GM18498 (cell line): ENCODE results near the gene OASL.
"Not testable (repeated sequence)": the region's sequence is repeated elsewhere in the genome, so short reads cannot be mapped to it uniquely, and the experiment has no call there.

ENCODE experiments used
- ATAC-seq: cut with Tn5 transposase; IDR thresholded peaks from one replicate; pipeline ENCODE4 v1.9.1; 2021; ENCODE audit warnings: mild to moderate bottlenecking, moderate library complexity; ENCODE audit not compliant: unreplicated experiment

Gene OASL

GRCh38 chr12:121038861-121039668 lies at the start of gene OASL:
Gene OASL, minus strand, starts transcription at chr12:121039246. Its CDS starts 275 bp downstream, at chr12:121038971.
- peak; percentile 87 for ATAC-seq

DNA sequence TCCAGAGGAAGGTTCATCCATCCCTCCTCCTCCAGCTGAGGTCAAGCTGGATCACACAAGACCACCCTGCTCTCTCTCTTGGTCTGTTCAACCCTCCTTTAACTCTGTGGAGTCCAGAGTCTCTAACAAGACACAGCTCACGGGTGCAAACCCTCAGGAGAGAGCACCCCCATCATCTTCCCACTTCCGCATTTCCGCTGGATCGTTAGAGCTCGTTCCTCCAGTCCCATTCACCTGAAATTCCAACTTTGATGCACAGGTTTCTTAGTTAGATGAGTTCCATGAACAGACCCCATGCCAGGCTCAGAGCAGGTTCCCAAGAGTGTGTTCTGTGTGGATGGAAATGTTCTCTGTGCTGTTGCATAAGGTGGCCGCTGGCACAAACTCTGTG lies 49.1 kb upstream of the OASL start:
- ATAC-seq = no peak

- no peak for ATAC-seq
Observed at GRCh38 chr12:121087467-121088194, 48.6 kb upstream of the OASL start.

DNA sequence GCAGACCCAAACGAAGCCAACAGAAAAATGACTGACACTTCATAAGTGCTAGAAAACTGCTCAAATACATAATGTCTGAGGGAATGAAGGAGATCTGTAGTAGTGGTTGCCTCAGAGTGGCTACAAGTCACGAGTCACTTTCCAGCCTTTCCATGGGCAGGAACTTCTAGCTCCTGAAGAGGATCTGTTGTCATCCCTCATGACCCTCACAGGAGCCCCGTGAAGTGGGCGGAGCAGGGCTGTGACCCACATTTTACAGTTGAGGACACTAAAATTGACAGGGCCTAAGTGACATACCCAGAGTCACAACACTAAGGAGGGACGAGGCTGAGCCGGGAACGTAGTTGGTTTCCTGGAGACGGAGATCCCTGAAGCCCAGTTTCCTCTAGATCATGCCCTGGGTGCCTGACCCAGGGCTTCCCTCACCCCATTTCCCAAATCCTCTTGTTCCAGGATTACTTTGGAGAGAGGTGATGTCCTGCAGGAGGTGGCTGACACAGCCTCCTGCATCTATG lies 47.8 kb upstream of the OASL start:
- ATAC-seq = no peak

GRCh38 chr12:121085506-121086353 lies 46.7 kb upstream of the OASL start:
- ATAC-seq = no peak

DNA sequence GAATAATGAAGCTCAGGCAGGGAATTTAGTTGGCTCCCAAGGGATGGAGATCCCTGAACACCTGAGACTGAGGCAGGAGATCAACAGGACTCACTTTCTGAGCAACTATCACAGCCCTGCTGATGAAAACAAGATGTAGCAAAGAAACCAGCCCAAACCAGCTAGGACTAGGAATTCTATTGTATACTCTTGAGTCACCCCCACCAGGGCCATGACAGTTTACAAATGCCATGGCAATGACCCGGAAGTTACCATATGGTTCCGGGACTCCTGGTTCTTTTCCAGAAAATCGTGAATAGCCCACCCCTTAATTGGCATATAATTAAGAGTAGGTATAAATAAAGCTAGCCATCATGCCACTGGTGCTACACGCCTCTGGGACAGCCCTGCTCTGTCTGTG lies 46.0 kb upstream of the OASL start:
- no peak for ATAC-seq

DNA sequence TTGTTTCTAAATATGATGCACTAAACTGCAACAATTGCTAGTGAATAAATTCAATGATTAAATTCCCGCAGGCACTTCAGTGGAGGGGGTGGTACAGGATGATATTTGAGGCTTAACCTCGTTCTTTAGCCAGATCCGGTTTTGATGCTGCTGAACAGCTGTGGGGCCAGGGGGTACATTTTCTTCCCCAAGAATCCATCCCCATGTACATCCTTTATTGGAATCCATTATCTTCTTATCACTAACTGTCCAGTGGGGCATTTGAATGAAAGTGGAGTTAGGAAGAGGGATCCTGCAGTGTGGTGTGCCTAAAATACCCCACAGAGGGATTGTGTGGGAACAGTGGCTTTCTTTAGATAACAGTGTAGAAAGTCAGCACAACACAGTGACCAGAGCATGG lies 45.2 kb upstream of the OASL start:
- no peak for ATAC-seq

DNA sequence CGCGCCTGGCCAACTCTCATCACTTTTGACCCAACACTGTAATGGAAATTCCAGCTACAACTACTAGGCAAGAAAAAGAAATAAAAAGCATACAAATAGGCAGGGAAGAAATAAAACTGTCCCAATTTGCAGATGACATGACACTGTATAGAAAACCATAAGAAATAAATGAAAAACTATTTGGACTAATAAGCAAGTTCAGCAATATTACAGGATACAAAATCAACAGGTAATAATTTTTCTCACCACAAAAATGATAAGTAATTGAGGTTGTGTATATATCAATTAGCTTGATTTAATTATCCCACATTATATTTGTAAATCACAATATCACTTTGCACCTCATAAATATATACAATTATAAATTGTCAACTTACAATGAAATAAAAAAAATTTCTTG lies 41.9 kb upstream of the OASL start:
- ATAC-seq = no peak

DNA sequence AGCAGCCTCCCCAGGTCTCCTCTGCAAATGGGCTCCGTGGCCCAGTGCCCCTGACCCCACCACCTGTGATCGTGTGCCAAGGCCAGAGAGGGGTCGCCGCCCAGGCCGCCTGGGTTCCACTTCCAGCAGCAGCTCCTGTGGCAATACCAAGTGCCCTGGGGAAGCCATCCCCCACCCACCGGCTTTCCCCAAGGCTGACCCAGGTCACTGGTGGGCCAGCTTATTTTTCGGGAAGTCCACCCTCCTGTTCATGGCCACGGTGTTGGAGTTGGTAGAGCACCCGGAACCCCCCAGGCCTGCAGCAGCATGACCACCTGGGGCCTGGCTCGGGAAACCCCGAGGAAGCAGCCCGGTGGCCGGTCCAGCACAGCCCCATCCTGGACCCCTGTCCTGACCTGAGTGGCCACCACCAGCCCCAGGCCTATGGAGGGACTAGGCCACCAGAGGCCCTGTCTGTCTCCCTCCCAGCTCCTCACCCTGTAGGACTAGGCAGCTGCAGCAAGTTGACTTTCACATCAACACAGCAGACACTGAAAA lies 40.8 kb upstream of the OASL start:
- no peak for ATAC-seq

GRCh38 chr12:121077440-121077839 lies 38.4 kb upstream of the OASL start:
- not testable (repeated sequence) for ATAC-seq

GRCh38 chr12:121075911-121076310 lies 36.9 kb upstream of the OASL start:
- ATAC-seq = not testable (repeated sequence)

DNA sequence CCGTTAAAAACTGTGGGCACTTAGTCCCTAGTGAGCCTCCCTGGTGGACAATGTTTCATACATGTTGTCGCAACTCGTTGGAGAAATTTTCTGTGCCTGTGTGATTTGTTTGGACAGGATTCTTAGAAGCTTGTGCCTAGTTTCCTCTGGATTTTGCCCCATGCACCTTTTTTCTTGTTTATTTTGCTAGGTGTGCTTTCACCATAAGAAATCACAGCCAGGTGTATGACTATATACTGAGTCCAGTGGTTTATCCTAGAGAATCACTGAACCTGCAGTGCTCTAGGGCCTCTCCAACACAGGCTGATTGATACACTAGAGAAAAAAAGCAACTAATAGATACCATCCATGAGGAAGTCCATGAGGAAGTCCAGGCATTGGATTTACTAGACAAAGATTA lies 33.1 kb upstream of the OASL start:
- ATAC-seq = no peak

- ATAC-seq = no peak
Observed at GRCh38 chr12:121069206-121069605, 30.2 kb upstream of the OASL start.

GRCh38 chr12:121065345-121065744 lies 26.3 kb upstream of the OASL start:
- ATAC-seq = no peak

- ATAC-seq = not testable (repeated sequence)
Observed at GRCh38 chr12:121064586-121064985, 25.5 kb upstream of the OASL start.

- ATAC-seq = no peak
Observed at GRCh38 chr12:121064116-121064515, 25.1 kb upstream of the OASL start.

GRCh38 chr12:121062391-121063045 lies 23.5 kb upstream of the OASL start:
- ATAC-seq = no peak

DNA sequence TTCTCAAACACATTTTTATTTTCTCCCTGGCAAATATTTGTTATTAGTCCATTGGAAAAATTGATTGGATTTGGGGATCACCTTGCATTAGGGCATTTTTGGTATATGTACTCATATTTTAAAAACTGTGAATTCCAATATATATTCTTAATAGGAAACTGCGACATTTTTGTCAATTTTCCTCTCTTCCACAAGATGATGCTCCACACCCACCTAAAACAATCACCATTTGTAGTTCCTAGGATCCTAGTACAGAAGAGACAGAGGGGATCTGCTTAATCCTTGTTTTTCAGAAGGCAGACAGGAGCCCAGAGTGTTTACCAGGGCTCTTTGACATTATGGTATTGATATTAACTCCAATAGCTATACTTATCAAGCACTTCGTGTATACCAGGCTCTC lies 22.8 kb upstream of the OASL start:
- ATAC-seq = no peak

DNA sequence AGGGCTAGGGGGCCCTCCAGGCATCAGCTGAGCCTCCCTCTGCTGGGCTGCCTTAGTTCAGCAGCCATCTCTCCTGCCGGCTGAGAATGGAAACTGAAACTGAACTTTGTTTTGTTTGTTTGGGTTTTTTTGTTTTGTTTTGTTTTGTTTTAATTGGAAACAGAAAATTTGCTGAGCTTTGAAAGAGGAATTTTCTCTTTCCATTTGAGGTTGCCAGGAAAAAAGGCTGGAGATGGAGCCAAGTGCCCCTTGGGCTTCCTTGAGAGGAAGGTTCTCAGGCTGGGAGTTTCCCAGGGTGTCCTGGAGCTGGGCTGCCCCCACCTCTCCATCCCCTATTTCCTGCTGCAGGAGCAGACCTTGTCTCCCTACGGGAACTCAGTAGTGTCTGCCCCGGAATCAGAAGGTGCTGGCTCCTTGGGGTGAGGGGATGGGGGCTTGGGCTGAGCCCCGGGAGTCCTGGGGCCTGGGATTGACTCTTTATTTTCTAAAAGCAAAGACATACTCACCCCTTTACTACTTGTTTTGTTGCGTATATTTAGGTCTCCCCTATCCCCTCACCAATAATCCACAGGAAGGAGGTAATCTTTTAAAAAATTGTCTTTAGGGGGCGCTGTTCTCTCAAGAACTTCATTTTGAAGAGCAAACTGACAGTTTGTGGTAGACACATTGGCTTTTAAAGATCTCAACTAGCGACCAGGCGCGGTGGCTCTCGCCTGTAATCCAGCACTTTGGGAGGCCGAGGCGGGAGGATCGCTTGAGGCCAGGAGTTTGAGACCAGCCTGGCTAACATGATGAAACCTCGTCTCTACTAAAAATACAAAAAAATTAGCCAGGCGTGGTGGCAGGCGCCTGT lies 21.3 kb upstream of the OASL start:
- ATAC-seq = peak; percentile 84
